AG09319 (cell line): ENCODE measurements around the gene GTPBP3.
"Not testable (repeated sequence)": the region's sequence is repeated elsewhere in the genome, so short reads cannot be mapped to it uniquely, and the experiment has no call there.

Source experiments
- DNase-seq: peaks from one replicate; pipeline ENCODE4 v3.0.0-alpha.2; 2010; ENCODE audit warnings: low read depth; ENCODE audit errors: extremely low read depth
- CTCF ChIP-seq: IDR thresholded peaks from 2 replicates; pipeline ENCODE4 v1.5.1; 2011; ENCODE audit warnings: low read depth, mild to moderate bottlenecking, inconsistent platforms, low read length, moderate library complexity

Gene GTPBP3

GRCh38 chr19:17336872-17337674, at the start of gene GTPBP3:
GTPBP3 (plus strand) TSS chr19:17337553; CDS start chr19:17337612, 59 bp downstream.
- TF ChIP-seq CTCF = no peak
- peak; percentile 91 for DNase-seq

GRCh38 chr19:17289489-17289888, 47.9 kb upstream of the GTPBP3 start:
- TF ChIP-seq CTCF = no peak
- DNase-seq = peak; percentile 62

- peak; percentile 59 for DNase-seq
- TF ChIP-seq CTCF = peak; percentile 80
Measured at GRCh38 chr19:17292301-17293074, 44.9 kb upstream of the GTPBP3 start.

GRCh38 chr19:17293605-17294004, 43.7 kb upstream of the GTPBP3 start:
- no peak for TF ChIP-seq CTCF
- DNase-seq = no peak

GRCh38 chr19:17294051-17294891, 43.1 kb upstream of the GTPBP3 start:
- no peak for TF ChIP-seq CTCF
- no peak for DNase-seq

GRCh38 chr19:17295551-17295950, 41.8 kb upstream of the GTPBP3 start:
- DNase-seq = not testable (repeated sequence)

GRCh38 chr19:17296273-17296672, 41.1 kb upstream of the GTPBP3 start:
- DNase-seq = no peak
- no peak; the same call in 1 of the 2 replicates for TF ChIP-seq CTCF
